Measurements from ENCODE around the gene ZGPAT. TPM values are rescaled to one million over a fixed set of nuclear protein-coding genes. Genes with fewer than 3 reads are reported as not detected.

Gene ZGPAT
- total RNA-seq, 1 experiment from 2014 or later, result 69.3 TPM

GRCh38 chr20:63767456-63767855 lies 59.6 kb downstream of the ZGPAT start:
- POLR2A ChIA-PET, result no interaction called here

GRCh38 chr20:63767886-63768285 lies 60.0 kb downstream of the ZGPAT start:
- H3K36me3 Mint-ChIP-seq (ENCODE audit: insufficient read depth, unreplicated experiment), result no peaks in the 10 kb centered on the region
- TF ChIP-seq, protein P1, sequence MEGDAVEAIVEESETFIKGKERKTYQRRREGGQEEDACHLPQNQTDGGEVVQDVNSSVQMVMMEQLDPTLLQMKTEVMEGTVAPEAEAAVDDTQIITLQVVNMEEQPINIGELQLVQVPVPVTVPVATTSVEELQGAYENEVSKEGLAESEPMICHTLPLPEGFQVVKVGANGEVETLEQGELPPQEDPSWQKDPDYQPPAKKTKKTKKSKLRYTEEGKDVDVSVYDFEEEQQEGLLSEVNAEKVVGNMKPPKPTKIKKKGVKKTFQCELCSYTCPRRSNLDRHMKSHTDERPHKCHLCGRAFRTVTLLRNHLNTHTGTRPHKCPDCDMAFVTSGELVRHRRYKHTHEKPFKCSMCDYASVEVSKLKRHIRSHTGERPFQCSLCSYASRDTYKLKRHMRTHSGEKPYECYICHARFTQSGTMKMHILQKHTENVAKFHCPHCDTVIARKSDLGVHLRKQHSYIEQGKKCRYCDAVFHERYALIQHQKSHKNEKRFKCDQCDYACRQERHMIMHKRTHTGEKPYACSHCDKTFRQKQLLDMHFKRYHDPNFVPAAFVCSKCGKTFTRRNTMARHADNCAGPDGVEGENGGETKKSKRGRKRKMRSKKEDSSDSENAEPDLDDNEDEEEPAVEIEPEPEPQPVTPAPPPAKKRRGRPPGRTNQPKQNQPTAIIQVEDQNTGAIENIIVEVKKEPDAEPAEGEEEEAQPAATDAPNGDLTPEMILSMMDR (IDR thresholded peaks at IDR 0.05; ENCODE audit: insufficient read depth in 1 of 2, low read depth in 1 of 2, low read length in 1 of 2, severe bottlenecking in 1 of 2, unreplicated experiment in 1 of 2), result no peak
- H3K27me3 Mint-ChIP-seq (ENCODE audit: insufficient read depth, unreplicated experiment), result no peaks in the 10 kb centered on the region
- H3K27me3 ChIP-seq (replicated peaks; ENCODE audit: control insufficient read depth, insufficient read depth, low read length), result no peaks in the 10 kb centered on the region
- no peak overlapping the region for H3K4me3 ChIP-seq (ENCODE audit: low read depth, low read length)
- no peaks in the 10 kb centered on the region for H3K36me3 ChIP-seq (ENCODE audit: control insufficient read depth, insufficient read depth, low read length)
- no TSS peak for BruUV-seq (replicated peaks)
- no peaks in the 10 kb centered on the region for H3K9me3 Mint-ChIP-seq (ENCODE audit: unreplicated experiment)
- intact Hi-C loops (cut with micrococcal nuclease; ENCODE audit: unreplicated experiment), result no loop called here
- no peaks in the 10 kb centered on the region for H3K9me3 ChIP-seq
- H3K4me3 Mint-ChIP-seq (ENCODE audit: unreplicated experiment), result no peak overlapping the region
- ChIA-PET POLR2A (no interaction called here), CTCF (no interaction called here)
- no peak overlapping the region for H3K27ac Mint-ChIP-seq (ENCODE audit: unreplicated experiment)
- no peaks in the 10 kb centered on the region for H3K4me1 Mint-ChIP-seq (ENCODE audit: low read depth, unreplicated experiment)
- H3K4me1 ChIP-seq, result no peaks in the 10 kb centered on the region
- DNase-seq, result no peak

More at GRCh38 chr20:63767456-63767855, 59.6 kb downstream of the ZGPAT start:
- Mint-ChIP-seq H3K36me3 (ENCODE audit: insufficient read depth, unreplicated experiment) (no peaks in the 10 kb centered on the region), H3K4me3 (ENCODE audit: unreplicated experiment) (no peak overlapping the region), H3K4me1 (ENCODE audit: low read depth, unreplicated experiment) (no peaks in the 10 kb centered on the region), H3K9me3 (ENCODE audit: unreplicated experiment) (no peaks in the 10 kb centered on the region), H3K27me3 (ENCODE audit: insufficient read depth, unreplicated experiment) (no peaks in the 10 kb centered on the region), H3K27ac (ENCODE audit: unreplicated experiment) (no peak overlapping the region)
- Histone ChIP-seq H3K36me3 (ENCODE audit: control insufficient read depth, insufficient read depth, low read length) (no peaks in the 10 kb centered on the region), H3K9me3 (no peaks in the 10 kb centered on the region), H3K4me1 (no peaks in the 10 kb centered on the region), H3K27me3 (replicated peaks; ENCODE audit: control insufficient read depth, insufficient read depth, low read length) (no peaks in the 10 kb centered on the region), H3K4me3 (ENCODE audit: low read depth, low read length) (no peak overlapping the region)
- no peak for DNase-seq
- intact Hi-C loops (cut with micrococcal nuclease; ENCODE audit: unreplicated experiment), result no loop called here
- CTCF ChIA-PET, result interaction anchor here (1.3 kb wide), 1 partner anchor 19 kb away, joined by 4 read pairs; no protein-coding TSS in a partner anchor
- TF ChIP-seq, protein P1 (IDR thresholded peaks at IDR 0.05; ENCODE audit: insufficient read depth in 1 of 2, low read depth in 1 of 2, low read length in 1 of 2, severe bottlenecking in 1 of 2, unreplicated experiment in 1 of 2), result no peak
- no TSS peak for BruUV-seq (replicated peaks)

DNA sequence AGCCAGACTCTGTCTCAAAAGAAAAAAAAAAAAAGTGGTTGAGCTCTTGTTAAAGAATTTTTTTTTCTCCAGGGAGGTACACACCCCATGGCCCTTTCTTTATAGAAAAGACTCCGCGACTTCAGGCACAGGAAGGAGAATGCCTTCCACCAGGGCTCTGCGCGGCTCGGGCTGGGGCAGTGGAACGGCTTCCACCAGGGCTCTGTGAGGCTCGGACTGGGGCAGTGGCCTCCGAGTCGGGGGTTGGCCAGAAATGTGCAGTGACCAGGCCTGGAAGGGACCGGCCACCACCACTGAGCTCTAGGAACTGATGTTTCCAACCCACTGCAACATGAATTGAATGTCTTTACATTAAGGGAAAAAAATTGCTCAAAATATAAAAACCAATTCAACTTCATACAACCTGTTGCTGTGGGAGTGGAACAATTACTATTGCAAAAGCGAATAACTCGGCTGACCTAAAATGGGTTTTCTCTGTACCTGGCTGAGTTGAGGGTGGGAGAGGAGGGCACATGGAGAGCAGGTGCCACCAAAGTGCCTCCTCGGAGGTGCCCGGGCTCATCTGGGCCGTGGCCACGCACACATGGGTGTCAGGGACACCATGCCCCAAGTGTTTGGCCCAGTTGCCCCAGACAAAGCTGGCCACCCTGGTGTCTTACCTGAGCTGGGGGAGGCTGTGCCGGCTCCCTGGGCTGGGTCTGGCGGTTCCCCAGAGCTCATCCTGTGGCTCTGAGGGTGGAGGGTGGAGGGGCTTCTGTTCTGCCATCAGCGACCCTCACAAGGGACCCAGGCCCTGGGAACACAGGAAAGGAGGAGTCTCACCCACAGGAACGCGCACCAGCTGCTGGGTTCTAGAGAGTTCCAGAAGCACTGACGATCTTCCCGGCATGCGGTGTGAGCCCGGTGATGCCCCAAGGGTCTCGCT lies 61.0 kb downstream of the ZGPAT start:
- POLR2A ChIA-PET, result interaction anchor here (0.5 kb wide), 1 partner anchor 41 kb away, joined by 7 read pairs; no protein-coding TSS in a partner anchor

More for the DNA sequence above, 61.0 kb downstream of the ZGPAT start:
- H3K36me3 Mint-ChIP-seq (ENCODE audit: insufficient read depth, unreplicated experiment), result no peaks in the 10 kb centered on the region
- Histone ChIP-seq H3K4me1 (no peaks in the 10 kb centered on the region), H3K4me3 (ENCODE audit: low read depth, low read length) (no peak overlapping the region), H3K27me3 (replicated peaks; ENCODE audit: control insufficient read depth, insufficient read depth, low read length) (no peaks in the 10 kb centered on the region), H3K36me3 (ENCODE audit: control insufficient read depth, insufficient read depth, low read length) (no peaks in the 10 kb centered on the region), H3K9me3 (no peaks in the 10 kb centered on the region)
- CTCF ChIA-PET, result interaction anchor here (0.8 to 1.3 kb wide), 2 partner anchors 17 to 28 kb away, joined by 4 to 5 read pairs; no protein-coding TSS in a partner anchor
- no peaks in the 10 kb centered on the region for H3K4me1 Mint-ChIP-seq (ENCODE audit: low read depth, unreplicated experiment)
- BruUV-seq (replicated peaks), result no TSS peak
- no peak overlapping the region for H3K27ac Mint-ChIP-seq (ENCODE audit: unreplicated experiment)
- no peaks in the 10 kb centered on the region for H3K27me3 Mint-ChIP-seq (ENCODE audit: insufficient read depth, unreplicated experiment)
- intact Hi-C loops (cut with micrococcal nuclease; ENCODE audit: unreplicated experiment), result no loop called here
- TF ChIP-seq, protein P1 (IDR thresholded peaks at IDR 0.05; ENCODE audit: insufficient read depth in 1 of 2, low read depth in 1 of 2, low read length in 1 of 2, severe bottlenecking in 1 of 2, unreplicated experiment in 1 of 2), result no peak
- DNase-seq, result no peak
- H3K4me3 Mint-ChIP-seq (ENCODE audit: unreplicated experiment), result no peak overlapping the region
- H3K9me3 Mint-ChIP-seq (ENCODE audit: unreplicated experiment), result no peaks in the 10 kb centered on the region

All from Caco-2 (cell line).